GM12865 (cell line): ENCODE data around the gene TBC1D22A.

Experiments
- DNase-seq: peaks from one replicate; pipeline ENCODE4 v3.0.0; 2010; ENCODE audit warnings: low read depth
- H3K4me3 ChIP-seq: 2 replicates; pipeline ENCODE4 v1.5.1; 2011; ENCODE audit warnings: mild to moderate bottlenecking, low read depth, low read length, control low read depth
- TF ChIP-seq, protein P1 (sequence below): IDR thresholded peaks from 2 replicates; pipeline ENCODE4 v1.5.1; 2011; ENCODE audit warnings: low read length, control low read depth, low read depth, inconsistent platforms; ENCODE audit not compliant: insufficient read depth; ENCODE audit errors: missing control alignments

The TBC1D22A gene

DNA sequence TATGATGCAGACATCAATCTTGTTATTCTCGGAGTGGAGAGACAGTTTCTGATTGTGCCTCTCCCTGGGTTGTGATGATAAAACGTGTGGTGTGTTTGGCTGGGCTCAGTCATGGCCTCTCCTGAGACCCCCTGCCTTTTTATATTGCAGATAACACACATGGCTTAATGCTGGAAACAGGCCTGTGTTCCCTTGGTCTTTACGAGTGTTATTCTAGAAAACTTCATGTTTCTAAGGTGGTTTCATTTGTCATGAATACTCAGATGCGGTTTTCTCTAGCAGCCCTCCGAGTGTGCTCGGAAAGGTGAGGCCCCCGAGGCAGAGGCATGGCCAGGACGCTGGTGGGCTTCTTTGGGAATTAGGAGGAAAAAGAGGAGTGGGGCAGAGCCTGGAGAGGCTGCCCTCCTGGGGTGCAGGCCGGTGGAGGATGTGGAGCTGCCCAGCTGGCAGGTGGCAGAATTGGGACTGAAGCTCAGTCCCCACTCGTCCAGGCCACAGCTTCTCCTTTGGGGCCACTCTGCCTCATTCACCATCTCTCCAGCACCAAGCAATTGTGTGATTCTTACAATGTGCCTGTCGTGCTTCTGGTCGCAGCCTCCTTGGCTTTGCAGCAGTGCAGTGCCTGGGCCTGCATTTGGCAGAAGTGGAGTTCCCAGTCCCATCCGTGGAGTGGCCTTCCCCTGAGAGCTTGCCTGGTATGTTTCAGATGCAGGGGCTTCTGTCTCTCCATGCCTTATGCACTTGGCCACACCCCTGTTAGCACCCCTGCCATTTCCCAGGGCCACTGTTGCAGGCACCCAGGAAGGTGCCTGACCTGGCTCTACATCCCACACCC, 309.6 kb downstream of the TBC1D22A start:
- DNase-seq, result no peak
- TF ChIP-seq, protein P1, sequence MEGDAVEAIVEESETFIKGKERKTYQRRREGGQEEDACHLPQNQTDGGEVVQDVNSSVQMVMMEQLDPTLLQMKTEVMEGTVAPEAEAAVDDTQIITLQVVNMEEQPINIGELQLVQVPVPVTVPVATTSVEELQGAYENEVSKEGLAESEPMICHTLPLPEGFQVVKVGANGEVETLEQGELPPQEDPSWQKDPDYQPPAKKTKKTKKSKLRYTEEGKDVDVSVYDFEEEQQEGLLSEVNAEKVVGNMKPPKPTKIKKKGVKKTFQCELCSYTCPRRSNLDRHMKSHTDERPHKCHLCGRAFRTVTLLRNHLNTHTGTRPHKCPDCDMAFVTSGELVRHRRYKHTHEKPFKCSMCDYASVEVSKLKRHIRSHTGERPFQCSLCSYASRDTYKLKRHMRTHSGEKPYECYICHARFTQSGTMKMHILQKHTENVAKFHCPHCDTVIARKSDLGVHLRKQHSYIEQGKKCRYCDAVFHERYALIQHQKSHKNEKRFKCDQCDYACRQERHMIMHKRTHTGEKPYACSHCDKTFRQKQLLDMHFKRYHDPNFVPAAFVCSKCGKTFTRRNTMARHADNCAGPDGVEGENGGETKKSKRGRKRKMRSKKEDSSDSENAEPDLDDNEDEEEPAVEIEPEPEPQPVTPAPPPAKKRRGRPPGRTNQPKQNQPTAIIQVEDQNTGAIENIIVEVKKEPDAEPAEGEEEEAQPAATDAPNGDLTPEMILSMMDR, result no peak
- no peak overlapping the region for H3K4me3 ChIP-seq

DNA sequence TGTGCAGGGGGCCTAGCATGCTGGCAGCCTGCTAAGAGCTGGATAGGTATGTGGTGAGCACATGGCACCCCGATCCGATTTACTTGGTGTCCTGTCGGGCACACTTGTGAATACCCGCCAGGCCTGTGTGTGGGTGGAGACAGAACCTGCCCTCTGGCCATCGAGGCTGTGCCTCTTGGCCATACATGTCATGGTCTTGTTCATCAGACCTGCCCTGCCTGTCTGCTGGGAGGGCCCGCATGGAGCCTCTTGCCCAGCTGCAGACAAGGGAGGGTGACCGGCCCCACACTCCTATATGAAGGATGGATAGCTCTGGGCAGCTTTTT, 310.2 kb downstream of the TBC1D22A start:
- no peak overlapping the region for H3K4me3 ChIP-seq
- TF ChIP-seq, protein P1, result no peak
- no peak for DNase-seq

DNA sequence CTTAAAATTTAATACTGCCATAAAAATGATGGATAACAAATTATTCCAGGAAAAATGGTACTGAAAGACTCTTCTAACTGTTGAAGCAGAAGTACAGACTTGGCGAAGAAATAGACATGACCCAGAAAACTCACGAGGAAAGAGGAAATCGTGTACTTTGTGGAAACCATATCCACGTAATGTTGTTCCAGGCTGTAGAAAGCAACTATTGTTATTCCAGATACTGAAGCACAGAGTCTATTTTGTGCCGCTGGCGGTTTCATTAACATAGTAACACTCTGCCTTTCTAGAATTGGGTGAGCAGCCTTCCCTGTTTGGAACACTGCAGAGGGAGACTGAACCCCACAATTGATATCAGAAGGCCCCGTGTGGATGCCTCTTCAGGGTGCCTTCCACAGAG, 310.6 kb downstream of the TBC1D22A start:
- TF ChIP-seq, protein P1, result no peak
- no peak overlapping the region for H3K4me3 ChIP-seq
- no peak for DNase-seq

DNA sequence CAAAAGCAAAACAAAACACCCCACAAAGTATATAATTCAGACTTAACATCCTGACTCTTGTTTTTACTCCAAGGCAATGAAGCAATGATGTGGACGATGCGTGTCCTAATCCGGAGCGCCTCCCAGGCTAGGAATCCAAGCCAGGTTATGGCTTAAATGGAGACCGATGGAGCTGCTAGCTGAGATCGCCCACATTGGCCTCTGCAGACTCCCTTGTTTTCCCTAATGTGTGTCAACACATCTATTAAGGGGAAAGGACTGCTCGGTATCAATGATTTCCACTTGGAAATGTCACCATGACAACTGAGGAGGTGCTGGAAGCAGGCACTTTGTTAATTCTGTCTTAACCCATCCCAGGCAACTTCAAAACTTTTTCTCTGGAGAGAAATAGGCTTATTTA, 311.7 kb downstream of the TBC1D22A start:
- DNase-seq, result no peak
- TF ChIP-seq, protein P1, result no peak
- H3K4me3 ChIP-seq, result no peak overlapping the region

DNA sequence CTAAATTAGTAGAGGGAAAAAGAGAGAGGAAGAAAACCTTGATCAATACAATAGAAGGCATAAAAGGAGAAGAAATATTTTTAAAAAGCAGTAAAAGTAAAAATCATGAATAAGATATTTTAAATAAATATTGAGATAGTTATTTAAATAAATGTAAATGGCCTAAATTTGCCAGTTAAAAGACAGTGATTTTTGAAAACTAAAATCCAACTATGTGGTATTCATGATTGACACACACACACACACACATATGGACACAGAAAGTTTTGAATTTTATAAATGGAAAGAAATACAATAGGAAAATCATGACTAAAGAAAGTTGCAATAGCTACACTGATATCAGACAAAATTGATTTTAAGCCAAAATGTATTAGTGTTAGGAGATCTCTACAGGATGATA, 313.1 kb downstream of the TBC1D22A start:
- TF ChIP-seq, protein P1, result no peak
- no peak for DNase-seq

DNA sequence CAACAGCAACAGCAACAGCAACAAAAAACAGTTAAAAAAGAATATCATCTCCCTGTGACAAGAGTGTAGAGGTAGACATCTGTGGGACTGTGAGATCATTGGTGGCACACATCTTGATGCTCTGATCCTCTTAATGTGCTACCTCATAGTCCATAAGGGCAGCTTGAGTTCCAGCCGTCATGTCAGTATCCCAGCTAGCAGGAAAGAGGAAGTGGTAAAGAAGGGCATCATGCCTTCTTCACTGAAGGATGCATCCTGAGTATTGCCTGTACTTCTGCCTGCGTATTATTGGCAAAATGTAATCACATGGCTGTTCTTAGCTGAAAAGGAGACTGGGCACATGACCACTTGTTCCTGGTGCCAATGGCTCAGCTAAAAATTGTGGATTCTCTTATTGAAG, 314.3 kb downstream of the TBC1D22A start:
- no peak for DNase-seq
- no peak overlapping the region for H3K4me3 ChIP-seq
- TF ChIP-seq, protein P1, result no peak

More for the DNA sequence above, 313.1 kb downstream of the TBC1D22A start:
- no peak overlapping the region for H3K4me3 ChIP-seq

DNA sequence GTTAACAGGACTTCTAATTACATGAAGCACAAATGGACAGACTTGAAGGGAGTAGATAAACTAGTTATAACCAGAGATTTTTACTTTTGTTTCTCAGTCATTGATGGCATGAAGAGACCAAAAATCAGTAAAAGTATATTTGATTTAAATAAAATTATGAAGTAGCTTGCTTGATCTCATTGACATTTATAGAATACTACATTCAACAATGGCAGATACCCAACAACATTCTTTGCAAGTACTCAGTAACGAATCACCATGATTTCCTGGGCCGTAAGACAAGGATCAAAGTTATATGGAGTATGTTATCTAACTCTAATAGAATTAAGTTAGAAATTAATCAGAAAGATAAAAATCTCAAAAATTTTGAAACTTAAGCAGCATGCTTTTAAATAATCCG, 317.6 kb downstream of the TBC1D22A start:
- DNase-seq, result no peak
- H3K4me3 ChIP-seq, result no peak overlapping the region
- TF ChIP-seq, protein P1, result no peak
